Activated CD8-positive, alpha-beta T cell treated with anti-CD3 and anti-CD28 coated beads for 36 hours (primary cell): ENCODE data around the gene RTRAF. TPM values are rescaled to one million over a fixed set of nuclear protein-coding genes. Genes with fewer than 3 reads are reported as not detected.
A peak's percentile ranks its signal among the peaks of the same experiment; 100 is the strongest.

Experiments used
- ATAC-seq: fragments of 200-7000 bp; cut with Tn5 transposase; one replicate; pipeline ENCODE4 v1.10.0; 2021; ENCODE audit warnings: mild to moderate bottlenecking, moderate library complexity
- CTCF ChIA-PET: fragments of 350-600 bp; sonication (Branson Sonifier 250); formaldehyde crosslinking; loops from one replicate; lab custom pipeline; 2021; ENCODE audit warnings: antibody characterized with exemption; lab: Charles Lee
- POLR2A ChIA-PET: fragments of 350-600 bp; sonication (Branson Sonifier 250); formaldehyde crosslinking; loops from one replicate; lab custom pipeline; 2021; ENCODE audit warnings: antibody characterized with exemption; lab: Charles Lee
- DNase-seq: peaks from one replicate; pipeline ENCODE4 v3.0.0-alpha.2; 2020
- H3K27ac Mint-ChIP-seq: one replicate; pipeline ENCODE4 v1.8.0; 2021; ENCODE audit warnings: mild to moderate bottlenecking, mixed read lengths
- H3K27me3 Mint-ChIP-seq: one replicate; pipeline ENCODE4 v1.8.0; 2021; ENCODE audit warnings: mixed read lengths
- H3K36me3 Mint-ChIP-seq: one replicate; pipeline ENCODE4 v1.8.0; 2021; ENCODE audit warnings: low read depth, mixed read lengths
- H3K4me1 Mint-ChIP-seq: one replicate; pipeline ENCODE4 v1.8.0; 2021; ENCODE audit warnings: low read depth, mixed read lengths
- H3K4me3 Mint-ChIP-seq: one replicate; pipeline ENCODE4 v1.8.0; 2021; ENCODE audit warnings: mild to moderate bottlenecking, moderate library complexity, mixed read lengths
- H3K9me3 Mint-ChIP-seq: one replicate; pipeline ENCODE4 v1.8.0; 2021; ENCODE audit warnings: mixed read lengths
- CTCF ChIP-seq: fragments of 200-600 bp; IDR thresholded peaks from one replicate; pipeline ENCODE4 v1.8.0; 2022; ENCODE audit warnings: antibody characterized with exemption, mild to moderate bottlenecking
- intact Hi-C: fragments of 100-400 bp; cut with micrococcal nuclease; formaldehyde crosslinking; loops from one replicate; pipeline ENCODE4 v1.10.0; 2022
- total RNA-seq, 2 experiments: library from RNA; stranded (reverse); gene quantifications; one replicate each; pipeline ENCODE4 v1.2.3, GENCODE V29; 2021

Gene RTRAF
- total RNA-seq, 2 experiments from 2014 or later = 230 to 235 TPM

DNA sequence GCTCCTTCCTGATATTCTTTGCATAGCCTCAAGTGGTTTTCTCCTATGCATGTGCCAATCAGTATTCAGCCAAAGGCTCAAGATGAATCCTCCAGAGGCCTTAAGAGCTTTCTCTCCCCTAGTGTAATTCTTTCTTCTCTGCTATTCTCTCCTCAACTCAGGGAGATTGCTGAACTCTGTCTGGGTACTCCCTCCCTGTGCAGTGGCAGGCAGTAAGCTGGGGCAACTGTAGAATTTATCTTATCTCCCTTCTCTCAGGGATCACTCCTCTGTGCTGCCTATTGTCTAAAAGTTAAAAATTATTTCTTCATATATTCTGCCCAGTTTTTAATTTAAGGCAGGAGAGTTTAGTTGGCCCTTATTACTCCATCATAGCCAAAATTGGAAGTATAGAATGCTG is 28.5 kb upstream of the RTRAF start:
- no peaks in the 10 kb centered on the region for H3K27me3 Mint-ChIP-seq
- H3K36me3 Mint-ChIP-seq = peaks cover 75% of the 10 kb centered on the region
- intact Hi-C loops = no loop called here
- peaks cover 51% of the 10 kb centered on the region for H3K4me1 Mint-ChIP-seq
- no peak overlapping the region for H3K4me3 Mint-ChIP-seq
- POLR2A ChIA-PET = no interaction called here
- CTCF ChIA-PET = no interaction called here
- H3K9me3 Mint-ChIP-seq = peaks cover 32% of the 10 kb centered on the region
- ATAC-seq = no peak
- no peak for TF ChIP-seq CTCF
- no peak for DNase-seq
- H3K27ac Mint-ChIP-seq = peak overlapping the region; percentile 38

DNA sequence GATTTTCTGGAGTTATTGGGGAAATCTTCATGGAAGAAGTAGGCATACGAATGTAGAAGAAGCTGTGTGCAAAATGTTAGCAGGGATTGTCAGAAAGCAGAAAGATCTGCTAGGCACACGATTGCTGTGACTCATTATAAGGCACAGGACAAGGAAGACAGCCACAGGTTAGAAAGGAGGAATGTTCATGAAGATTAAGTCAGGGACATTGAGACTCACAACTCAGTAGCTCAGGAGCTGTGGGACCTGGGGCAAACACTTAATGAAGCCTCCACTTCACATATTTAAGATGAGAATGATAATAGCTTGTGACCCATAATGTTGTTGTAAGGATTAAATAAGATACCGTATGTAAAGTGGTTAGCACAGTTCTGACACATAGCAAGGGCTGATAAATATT is 26.6 kb upstream of the RTRAF start:
- Mint-ChIP-seq H3K4me3 (no peak overlapping the region), H3K9me3 (peaks cover 23% of the 10 kb centered on the region), H3K36me3 (peaks cover 62% of the 10 kb centered on the region), H3K27me3 (no peaks in the 10 kb centered on the region), H3K4me1 (peaks cover 45% of the 10 kb centered on the region), H3K27ac (peak overlapping the region; percentile 65)
- ChIA-PET POLR2A (no interaction called here), CTCF (interaction anchor here (0.8 to 2.6 kb wide), 5 partner anchors 8 to 41 kb away, joined by 3 to 15 read pairs (median 3); no protein-coding TSS in a partner anchor)
- DNase-seq = no peak
- TF ChIP-seq CTCF = no peak
- ATAC-seq = no peak
- intact Hi-C loops = no loop called here

- ChIA-PET CTCF (interaction anchor here (0.8 to 2.6 kb wide), 5 partner anchors 9 to 41 kb away, joined by 3 to 15 read pairs (median 3); no protein-coding TSS in a partner anchor), POLR2A (no interaction called here)
- no peak for TF ChIP-seq CTCF
- H3K27ac Mint-ChIP-seq = peak overlapping the region; percentile 62
- H3K9me3 Mint-ChIP-seq = peaks cover 19% of the 10 kb centered on the region
- peaks cover 60% of the 10 kb centered on the region for H3K36me3 Mint-ChIP-seq
- peaks cover 45% of the 10 kb centered on the region for H3K4me1 Mint-ChIP-seq
- DNase-seq (no peak), ATAC-seq (no peak)
- H3K27me3 Mint-ChIP-seq = no peaks in the 10 kb centered on the region
- intact Hi-C loops = no loop called here
- H3K4me3 Mint-ChIP-seq = peak overlapping the region; percentile 11
Measured at GRCh38 chr14:51963286-51963685, 26.1 kb upstream of the RTRAF start.

GRCh38 chr14:51967521-51967920 is 21.8 kb upstream of the RTRAF start:
- Mint-ChIP-seq H3K4me3 (no peak overlapping the region), H3K4me1 (peaks cover 13% of the 10 kb centered on the region), H3K27me3 (no peaks in the 10 kb centered on the region), H3K9me3 (no peaks in the 10 kb centered on the region), H3K36me3 (peaks cover 33% of the 10 kb centered on the region), H3K27ac (no peak overlapping the region)
- no peak for ATAC-seq
- no peak for DNase-seq
- ChIA-PET CTCF (interaction anchor here (0.8 to 5.8 kb wide), 3 partner anchors 12 to 685 kb away, joined by 3 to 55 read pairs (median 3); no protein-coding TSS in a partner anchor), POLR2A (no interaction called here)
- intact Hi-C loops = no loop called here
- no peak for TF ChIP-seq CTCF

DNA sequence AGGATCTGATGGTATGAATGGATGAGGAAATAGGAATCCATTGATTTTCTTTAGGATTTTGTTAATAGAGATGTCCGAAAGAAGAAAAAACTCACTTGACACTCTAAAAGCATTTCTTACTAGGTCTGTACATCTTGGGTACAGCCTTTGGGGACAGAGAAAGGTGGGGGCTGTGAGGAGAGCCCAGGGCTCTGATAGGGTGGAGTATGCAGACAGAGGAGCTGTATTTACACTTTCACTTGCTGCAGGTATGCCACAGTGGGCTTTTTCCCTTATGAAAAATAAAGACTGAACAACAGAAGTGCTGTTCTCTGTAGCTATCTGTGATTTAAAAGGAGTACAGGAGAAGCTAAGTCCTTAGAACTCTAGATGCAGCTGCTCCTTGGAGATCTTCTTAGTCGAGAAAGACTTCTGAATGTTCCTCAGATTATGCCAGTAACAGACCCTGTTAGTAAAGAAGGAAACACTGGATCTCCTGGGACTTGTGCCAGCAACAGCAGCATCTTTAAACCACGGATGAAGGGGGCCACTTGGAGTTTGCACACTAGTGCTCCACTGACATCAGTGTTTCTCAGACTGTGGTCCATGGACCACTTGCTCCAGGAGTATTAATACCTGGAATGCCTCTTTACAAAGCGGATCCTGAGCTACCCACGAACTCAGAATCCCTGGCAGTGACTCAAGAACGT is 19.4 kb upstream of the RTRAF start:
- Mint-ChIP-seq H3K27me3 (no peaks in the 10 kb centered on the region), H3K4me1 (peaks cover 2% of the 10 kb centered on the region), H3K4me3 (no peak overlapping the region), H3K27ac (no peak overlapping the region), H3K36me3 (peaks cover 22% of the 10 kb centered on the region), H3K9me3 (no peaks in the 10 kb centered on the region)
- intact Hi-C loops = no loop called here
- TF ChIP-seq CTCF = no peak
- ATAC-seq = no peak
- ChIA-PET CTCF (interaction anchor here (0.9 to 5.8 kb wide), 2 partner anchors 10 to 18 kb away, joined by 3 to 55 read pairs; no protein-coding TSS in a partner anchor), POLR2A (no interaction called here)
- no peak for DNase-seq
